Measurements from ENCODE around the gene TMEM150A.
"Not testable (repeated sequence)": the region's sequence is repeated elsewhere in the genome, so short reads cannot be mapped to it uniquely, and the experiment has no call there.

TMEM150A gene

DNA sequence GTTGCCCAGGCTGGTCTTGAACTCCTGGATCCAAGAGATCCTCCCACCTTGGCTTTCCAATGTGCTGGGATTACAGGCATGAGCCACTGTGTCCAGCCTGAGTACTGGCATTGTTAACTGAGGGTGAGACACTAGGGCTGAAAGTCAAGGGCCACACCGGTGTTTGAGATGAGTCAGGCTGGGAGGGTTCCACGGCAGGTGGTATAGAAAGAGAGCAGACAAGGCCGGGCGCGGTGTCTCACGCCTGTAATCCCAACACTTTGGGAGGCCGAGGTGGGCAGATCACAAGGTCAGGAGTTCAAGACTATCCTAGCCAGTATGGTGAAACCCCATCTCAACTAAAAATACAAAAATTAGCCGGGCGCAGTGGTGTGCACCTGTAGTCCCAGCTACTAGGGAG lies 10.2 kb downstream of the TMEM150A start:
- DNase-seq, result not testable (repeated sequence)

DNA sequence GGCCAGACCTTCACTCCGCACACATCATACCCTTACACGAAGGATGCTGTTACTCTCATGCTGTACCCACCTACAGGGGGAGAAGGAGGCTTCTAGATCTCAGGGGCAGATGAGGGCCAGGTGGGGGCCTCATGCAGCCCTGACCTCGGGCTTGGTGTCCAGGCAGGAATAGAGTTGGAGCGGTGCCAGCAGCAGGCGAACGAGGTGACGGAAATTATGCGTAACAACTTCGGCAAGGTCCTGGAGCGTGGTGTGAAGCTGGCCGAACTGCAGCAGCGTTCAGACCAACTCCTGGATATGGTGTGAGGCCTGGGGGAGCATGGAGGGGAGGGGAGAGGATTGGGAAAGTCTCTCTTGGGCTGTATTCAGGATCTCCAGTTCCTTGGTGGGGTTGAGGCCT lies 10.9 kb downstream of the TMEM150A start:
- DNase-seq, result no peak

DNA sequence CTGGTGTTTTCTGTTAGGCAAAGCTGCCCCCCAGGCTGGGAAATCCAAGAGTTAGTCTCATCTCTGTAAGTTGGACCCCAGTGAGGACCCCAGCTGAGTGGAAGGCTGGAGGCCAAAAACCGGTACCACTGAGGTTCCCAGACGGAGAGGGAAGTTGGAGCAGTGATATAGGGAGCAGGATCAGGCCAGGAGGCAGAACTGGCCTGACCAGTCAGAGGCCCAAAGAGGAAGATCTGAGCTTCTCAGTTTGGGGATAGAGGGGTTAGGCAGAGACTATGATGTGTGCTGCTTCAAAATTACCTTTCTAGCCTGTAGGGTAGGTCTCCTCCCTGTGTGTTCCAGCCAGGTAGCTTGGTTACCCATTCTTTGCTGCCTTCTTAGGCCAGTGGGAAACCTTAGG lies 11.5 kb downstream of the TMEM150A start:
- no peak for DNase-seq

DNA sequence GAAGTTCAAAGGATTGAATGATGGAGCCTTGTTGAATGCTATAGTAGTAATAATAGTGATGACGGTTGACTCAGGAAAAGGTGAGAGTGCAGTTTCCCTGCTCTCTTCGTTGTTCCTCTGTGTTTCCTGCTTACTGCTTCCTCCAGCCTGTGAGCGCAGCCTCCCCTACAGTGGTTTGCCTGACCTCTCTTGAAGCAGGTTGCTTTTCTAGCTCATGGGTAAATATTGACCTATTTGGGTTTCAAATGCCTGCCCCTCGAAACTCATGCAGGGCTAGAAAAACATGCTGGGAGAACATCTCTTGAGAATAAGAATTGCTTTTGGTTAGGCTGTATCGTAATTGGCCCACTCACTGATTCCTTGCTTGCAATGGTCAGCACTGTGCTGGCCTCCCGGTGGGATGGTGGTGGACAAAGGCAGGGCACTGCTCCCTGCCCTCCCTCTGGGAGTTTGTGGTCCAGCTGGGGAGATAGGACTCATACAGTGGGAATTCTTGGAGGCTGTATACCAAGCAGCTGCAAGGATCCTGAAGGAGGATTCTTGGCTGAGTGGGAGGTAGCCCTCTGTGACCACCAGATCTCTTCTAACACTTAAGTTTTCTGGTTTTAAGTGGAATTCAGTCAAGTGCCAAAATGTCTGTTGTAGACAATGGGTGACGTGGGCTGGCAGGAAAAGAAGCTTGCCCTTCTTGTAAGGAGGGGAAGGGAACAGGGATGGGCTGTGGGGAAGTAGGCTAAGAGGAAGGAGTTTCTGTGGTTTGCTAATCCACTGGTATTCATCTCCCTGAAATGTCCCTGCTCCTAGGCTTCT lies 12.3 kb downstream of the TMEM150A start:
- no peak for DNase-seq

DNA sequence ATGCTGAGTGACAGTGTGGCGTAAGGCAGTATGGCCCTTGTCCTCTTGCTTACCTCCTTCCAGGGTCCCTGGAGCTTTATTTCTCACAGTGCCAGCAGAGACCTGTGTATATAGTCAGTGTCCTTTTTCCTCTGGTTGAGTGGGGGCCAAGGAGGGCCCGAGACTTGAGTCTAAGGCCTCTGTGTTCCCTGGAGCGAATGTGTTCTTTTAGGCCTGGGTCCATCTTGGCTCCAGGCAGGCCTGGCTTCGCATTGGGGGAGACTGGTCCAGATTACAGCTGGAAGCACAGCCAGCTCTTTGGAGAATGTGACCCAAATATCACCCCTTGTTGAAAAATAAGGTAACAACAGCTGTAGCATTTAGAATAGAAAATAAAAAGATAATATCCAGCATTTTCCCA lies 13.3 kb downstream of the TMEM150A start:
- no peak for DNase-seq

DNA sequence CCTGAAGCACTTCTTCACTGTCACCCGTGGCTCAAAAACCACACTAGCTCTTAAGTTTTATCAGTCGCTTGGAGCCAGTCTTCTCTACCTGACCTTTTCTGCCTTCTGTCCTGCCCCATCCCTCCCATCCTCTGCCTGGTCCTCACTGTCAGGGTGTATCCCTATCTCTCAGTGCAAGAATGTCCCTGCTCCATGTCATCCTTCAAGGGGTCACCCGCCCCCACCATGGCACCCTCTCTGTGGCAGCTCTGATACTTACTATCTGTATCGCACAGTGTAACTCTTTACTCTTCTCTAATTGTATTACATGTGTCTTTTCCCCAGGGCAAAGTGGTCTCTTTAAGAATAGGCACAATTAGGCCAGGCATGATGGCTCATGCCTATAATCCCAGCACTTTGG lies 13.9 kb downstream of the TMEM150A start:
- no peak for DNase-seq

DNA sequence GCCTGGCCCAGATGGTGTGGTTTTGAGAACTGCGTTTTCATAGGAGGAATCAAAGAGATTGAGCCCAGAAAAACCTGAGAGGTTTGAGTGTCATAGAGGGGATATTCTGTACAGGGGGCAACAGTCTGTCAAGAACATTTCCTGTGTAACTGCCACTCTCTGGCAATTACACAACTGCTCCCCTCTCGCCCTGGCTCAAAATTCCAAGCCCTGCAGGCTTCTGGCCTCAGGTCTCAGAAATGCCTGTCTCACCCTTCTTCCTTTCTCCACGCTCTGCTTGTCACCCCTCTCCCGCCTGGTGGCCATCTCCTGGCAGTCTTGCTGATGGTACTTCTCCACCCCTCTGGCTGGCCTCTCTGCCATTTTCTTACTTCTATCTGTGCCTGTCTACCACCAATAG lies 14.3 kb downstream of the TMEM150A start:
- no peak for DNase-seq

DNA sequence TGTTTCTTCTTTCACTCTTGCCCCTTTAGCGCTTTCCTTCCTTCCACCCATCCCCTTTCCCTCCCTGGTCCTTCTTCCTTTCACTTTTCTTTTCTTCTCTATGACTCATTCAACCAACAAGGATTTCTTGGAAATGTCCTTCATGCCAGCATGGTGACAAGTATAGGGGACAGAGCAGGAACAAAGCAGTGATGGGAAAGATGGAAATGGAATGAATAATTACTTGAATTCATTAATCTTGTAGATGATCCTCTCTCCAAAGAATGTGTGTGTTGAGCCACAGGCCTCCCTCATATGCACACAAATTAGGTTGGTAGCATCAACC lies 16.8 kb downstream of the TMEM150A start:
- no peak for DNase-seq

DNA sequence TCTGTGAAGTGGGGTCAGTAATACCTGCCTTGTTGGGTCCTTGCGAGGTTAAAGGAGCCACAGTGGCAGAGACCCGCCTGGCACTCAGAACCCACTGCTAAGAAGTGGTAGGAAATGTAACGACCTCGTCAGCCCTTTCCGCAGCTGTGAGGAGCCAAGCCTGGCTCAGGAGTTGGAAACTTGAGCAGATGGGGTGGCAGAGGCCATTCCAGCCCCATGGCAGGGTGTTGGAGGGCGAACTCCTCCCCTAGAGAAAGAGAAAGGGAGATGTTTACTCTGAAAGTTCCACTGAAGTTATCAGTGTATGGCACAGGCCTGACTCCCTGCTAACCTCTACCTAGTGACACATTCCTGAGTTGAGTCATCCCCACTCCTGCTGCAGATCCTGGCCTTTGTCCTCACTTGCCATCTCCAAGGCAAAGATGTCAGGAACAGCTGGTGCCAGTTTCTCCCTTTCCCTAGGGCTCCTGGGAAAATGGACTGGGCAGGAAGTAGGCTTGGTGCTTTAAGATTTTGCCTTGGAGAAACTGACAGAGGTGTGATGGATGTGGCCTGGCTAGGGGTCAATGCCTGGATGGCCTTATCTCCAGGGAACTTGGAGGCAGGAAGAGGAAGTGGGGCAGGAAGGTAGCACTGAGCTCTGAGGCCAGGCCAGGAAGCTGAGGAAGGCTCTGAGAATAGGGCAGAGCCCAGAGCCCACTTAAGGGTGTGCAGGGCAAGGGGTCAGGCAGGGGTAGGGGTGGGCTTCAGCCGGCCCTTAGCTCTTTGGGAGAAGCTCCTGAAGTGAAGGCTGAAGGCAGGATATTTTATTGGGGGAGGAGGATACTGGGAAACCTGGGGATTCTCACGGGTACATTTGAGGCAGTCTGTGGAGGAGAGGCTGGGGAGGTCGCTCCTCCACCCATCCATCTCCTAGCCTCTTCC lies 17.4 kb downstream of the TMEM150A start:
- peak; percentile 21 for DNase-seq

DNA sequence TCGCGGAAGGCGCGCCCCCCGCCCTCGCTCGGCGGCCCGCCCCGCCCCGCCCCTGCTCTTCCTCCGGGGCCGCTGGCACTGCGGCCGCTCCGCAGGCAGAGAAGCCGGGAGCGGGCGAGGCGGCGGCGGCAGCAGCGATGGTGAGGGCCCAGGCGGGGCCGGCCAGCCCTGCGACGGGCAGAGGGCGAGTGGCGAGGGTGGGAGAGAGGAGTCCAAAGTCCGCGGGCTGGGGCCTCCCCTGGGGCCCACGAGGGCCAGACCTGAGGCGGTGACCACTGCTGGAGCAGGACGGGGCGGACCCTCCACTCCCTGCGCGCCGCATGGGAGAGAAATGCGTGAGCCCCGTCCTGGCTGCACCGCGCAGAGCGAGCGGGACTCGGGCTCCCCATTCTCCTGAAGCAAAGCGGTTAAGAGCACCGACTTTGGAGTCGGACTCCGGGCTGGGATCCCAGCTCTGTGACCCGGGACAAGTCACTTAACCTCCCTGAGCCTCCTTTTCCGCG lies 18.1 kb downstream of the TMEM150A start, which contains the start of gene VAMP5:
VAMP5 (plus strand) TSS at position 78 of the 503 bp plus-strand sequence; CDS start at position 138, 60 bp downstream.
- no peak for DNase-seq

DNA sequence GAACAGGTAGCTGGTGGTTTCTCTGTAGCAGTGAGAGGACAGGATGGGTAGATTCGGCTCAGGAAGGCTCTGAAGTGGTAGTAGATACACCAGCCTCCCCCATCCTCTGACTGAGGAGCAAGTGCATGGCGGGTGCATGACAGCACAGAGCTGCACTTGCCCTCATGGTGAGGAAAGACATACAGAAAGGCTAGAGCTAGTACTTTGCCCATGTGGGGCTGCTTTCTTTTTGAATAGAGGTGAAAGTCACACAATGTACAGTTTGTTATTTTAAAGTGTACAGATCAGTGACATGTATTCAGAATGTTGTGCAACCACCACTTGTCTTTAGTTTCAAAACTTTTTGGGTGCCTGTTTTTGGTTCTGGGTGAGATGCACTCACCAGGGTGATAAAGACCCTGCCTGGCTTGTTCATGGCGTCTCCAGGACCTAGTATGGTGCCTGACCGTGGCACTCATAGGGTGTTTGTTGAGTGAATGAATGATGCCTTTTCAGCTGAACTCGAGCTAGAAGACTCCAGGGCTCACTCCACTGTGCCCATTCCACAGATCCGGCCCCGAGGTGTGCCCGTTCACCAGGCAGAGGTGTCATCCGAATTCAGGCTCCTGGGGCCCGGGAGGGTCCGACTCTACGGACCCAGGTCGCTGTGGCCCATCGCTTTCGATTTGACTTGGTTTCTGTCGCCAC lies 18.7 kb downstream of the TMEM150A start:
- peak; percentile 33 for DNase-seq

DNA sequence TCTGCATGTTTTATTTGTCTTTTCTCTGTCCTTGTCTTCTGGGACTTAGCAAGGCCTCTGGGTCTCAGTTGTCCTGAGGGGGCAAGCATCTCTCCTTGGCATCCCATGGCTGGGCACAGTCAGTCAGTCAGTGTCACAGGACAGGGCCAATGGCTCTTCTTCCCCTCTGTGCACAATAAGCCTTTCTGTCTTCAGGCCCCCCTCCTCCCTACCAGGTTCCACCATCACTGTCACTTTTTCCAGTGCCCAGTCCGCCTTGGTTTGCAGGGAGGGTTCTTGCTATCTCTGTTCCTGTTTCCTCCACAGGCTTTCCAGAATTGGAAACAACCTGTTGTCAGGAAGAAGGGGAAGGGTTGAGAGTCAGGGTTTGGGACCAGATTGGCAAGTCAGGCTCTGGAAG lies 20.0 kb downstream of the TMEM150A start:
- DNase-seq, result no peak

DNA sequence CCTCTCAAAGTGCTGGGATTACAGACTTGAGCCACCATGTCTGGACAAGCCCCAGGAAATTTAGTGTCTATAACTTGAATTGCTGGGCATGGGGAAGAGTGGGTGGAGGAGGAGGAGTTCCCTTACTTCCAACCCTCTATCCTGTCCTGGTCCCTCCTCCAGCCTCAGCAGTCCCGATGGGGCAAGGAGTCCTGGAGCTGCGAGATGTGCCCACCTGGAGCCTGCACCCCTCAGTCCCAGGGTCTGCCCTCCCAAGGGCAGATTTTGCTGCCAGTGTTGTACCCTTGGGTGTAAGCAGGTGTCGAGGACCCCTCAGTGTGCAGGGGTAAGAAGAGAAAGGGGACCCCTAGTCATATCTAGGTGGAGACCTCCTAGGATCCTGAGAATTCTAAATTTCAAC lies 22.3 kb downstream of the TMEM150A start:
- DNase-seq, result no peak

DNA sequence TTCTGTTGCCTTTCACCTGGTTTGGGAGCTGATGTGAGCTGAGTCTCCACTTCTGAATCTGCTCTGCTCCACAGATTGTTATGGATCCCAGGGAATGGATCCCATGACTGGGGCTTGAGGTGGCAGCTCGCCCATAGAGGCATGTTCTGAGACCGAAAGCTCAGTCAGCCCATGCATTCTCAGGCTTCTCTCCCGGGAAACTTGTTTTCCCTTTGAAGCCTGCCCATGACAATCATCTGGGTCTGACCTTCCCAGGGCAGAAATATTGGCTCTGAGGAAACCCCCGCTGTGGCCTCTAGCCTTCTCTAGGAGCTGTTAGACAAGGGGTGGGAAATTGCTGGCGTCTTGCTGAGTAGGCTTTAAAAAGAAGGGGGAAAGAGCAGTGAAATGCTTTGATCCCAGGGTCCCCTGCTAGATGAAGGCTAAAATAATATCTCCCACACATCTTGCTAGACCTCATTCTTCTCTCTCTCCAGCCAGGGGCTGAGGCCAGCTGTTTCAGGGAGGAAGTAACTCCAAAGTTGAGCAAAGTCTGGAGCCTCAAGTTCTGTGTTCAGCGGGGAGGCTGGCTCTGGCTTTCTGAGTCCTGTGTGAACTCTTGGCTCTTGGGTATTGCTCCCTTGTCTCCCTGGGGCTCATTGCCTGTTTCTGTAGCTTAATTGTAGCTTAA lies 23.1 kb downstream of the TMEM150A start:
- DNase-seq, result no peak

DNA sequence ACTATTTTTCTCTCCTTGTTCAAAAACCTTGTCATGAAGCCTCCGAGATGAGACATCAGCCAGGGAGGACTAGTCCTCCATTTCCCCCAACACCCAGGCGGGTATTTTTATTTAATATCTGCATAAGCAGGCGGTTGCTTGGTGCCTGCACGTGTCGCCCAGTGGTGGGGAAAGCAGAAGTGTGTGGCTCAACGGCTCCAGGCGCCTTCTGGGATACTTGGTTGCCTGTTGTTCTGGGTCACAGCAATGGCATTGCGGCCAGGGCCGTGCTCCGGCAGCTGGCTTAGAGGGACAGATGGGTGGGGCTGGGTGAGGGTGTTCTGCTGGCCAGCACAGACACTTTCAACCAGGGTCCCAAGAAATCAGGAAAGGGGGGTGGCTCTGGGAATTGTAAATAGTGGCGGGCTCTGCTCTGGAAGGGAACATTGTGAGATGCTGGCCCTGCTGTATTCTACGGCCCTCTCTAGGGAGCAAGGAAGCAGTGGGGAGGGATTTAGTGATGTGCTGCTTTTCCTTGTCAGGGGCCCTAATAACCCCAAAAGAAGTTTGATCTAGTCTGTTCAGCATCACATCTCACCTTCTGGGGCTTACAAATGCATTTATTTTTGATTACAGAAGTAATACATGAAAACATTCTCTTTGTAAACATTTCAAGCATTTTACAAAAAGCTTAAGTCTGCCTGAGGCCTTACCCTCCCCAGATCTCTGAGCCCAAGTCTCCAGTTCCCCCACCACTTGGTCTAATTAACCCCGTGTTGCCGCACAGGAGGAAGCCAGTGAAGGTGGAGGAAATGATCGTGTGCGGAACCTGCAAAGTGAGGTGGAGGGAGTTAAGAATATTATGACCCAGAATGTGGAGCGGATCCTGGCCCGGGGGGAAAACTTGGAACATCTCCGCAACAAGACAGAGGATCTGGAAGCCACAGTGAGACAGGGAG lies 24.0 kb downstream of the TMEM150A start:
- DNase-seq, result no peak

DNA sequence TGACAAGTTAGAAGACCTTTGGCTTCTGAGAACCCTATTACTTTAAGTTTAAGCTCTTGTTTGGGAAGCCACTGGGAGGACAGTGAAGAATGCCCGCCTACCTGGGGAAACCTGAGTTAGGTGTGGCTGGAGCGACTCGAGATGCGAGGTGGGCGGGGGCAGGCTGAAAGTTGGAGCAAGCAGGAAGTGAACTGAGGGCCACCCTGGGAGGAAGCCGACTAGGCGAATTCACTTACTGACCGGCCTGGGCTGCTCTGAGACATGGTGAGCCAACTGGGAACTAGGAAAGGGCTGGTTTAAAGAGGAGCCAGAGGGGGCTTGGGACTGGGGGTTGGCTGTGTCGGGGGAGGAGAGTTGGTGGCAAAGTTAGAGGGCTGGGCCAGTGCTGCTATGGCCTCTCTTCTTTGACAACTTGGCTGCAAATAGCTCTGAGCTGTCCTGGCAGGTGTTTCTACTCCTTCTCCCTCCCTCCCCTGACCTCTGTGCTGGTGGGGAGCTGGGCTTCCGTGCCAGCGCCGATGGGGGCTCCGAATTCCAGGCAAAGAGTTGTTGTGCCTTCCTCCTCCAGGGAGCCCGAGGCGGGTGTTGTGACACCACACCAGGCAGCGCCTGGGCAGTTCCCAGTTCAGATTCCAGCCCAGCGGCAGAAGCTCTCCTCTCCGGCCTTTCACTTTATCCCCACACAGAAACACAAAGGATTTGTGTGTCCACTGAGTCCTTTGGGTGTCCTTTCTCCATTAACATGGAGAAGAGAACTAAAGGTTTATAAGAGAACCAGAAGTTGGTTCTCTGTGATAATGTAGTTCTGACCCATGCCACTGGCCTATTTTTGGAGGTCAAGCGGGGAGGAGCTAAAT lies 24.9 kb downstream of the TMEM150A start, which contains the start of gene VAMP8:
VAMP8 (plus strand) TSS at position 201 of the 857 bp plus-strand sequence; CDS start at position 262, 61 bp downstream.
- peak; percentile 63 for DNase-seq

DNA sequence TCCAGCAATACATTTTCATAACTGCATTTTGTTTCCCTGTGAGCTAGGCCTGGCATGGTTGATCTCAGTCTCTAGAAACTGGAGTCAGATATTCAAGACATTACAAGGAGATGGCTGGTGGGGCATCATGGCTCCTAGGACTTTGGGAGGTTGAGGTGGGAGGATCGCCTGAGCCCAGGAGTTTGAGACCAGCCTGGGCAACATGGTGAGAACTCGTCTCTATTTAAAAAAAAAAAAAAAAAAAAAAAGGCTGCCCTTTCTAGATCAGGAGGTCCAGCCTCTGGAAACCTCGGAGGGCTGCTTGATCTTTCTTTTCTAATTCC lies 25.5 kb downstream of the TMEM150A start:
- no peak for DNase-seq

DNA sequence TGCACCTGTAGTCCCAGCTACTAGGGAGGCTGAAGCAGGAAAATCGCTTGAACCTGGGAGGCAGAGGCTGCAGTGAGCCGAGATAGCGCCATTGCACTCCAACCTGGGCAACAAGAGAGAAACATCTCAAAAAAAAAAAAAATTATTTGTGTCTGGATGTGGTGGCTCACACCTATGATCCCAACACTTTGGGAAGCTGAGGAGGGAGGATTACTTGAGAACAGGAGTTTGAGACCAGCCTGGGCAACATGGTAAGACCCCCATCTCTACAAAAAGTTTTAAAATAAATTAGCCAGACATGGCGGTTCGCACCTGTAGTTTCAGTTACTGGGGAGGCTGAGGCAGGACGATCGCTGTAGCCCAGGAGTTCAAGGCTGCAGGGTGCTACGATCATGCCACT lies 26.8 kb downstream of the TMEM150A start:
- DNase-seq, result no peak

DNA sequence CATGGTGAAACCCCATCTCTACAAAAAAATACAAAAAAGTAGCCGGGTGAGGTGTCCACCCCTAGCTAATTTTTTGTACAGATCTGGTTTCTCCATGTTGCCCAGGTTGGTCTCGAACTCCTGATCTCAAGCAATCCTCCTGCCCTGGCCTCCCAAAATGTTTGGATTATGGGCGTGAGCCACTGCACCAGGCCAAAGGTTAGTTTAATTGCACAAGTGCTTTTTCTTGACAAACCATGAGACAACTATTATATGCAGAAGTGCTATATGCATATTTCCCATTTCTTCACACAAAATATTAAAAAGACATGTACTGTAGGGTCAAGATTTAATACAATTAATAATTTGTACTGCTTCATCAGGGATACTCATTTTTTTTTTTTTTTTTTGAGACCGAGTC lies 36.2 kb downstream of the TMEM150A start:
- DNase-seq, result no peak

DNA sequence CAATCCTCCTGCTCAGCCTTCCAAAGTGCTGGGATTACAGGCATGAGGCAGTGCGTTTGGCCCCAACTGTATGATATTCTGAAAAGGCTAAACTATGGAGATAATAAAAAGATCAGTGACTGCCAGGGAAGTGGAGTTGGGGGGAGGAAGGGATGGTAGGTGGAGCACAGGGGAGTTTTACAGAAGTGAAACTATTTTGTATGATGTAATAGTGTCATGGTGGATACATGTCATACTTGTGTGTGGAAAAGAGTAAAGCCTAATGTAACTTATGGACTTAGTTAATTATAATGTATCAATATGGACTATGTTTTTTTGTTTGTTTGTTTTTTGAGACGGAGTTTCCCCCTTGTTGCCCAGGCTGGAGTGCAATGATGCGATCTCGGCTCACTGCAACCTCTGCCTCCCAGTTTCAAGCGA lies 38.3 kb downstream of the TMEM150A start:
- no peak for DNase-seq

All from stimulated activated naive CD4-positive, alpha-beta T cell treated with Interleukin-2 at 50 U/mL for 16 hours (primary cell).